WTC11 (cell line): ENCODE data around the gene CFAP251. TPM values are rescaled to one million over a fixed set of nuclear protein-coding genes. Genes with fewer than 3 reads are reported as not detected.

Experiments
- ATAC-seq: fragments of 200-7000 bp; cut with Tn5 transposase; 2 replicates; pipeline ENCODE4 v1.10.0; 2021; ENCODE audit warnings: mild to moderate bottlenecking, moderate library complexity
- CTCF ChIA-PET: fragments of 300-600 bp; sonication (Branson Sonifier 250); formaldehyde crosslinking; loops from one replicate; lab custom pipeline; 2021; ENCODE audit warnings: antibody characterized with exemption; lab: Charles Lee
- POLR2A ChIA-PET: fragments of 350-600 bp; sonication (Branson Sonifier 250); formaldehyde crosslinking; loops from one replicate; lab custom pipeline; 2021; ENCODE audit warnings: antibody characterized with exemption; lab: Charles Lee
- DNase-seq: peaks from one replicate; pipeline ENCODE4 v3.0.0; 2021; ENCODE audit warnings: low spot score
- H3K27ac Mint-ChIP-seq: 2 replicates; pipeline ENCODE4 v1.8.0; 2021; ENCODE audit warnings: mixed read lengths
- H3K27me3 Mint-ChIP-seq: 2 replicates; pipeline ENCODE4 v1.8.0; 2021; ENCODE audit warnings: low read depth, mild to moderate bottlenecking, moderate library complexity, mixed read lengths
- H3K36me3 Mint-ChIP-seq: 2 replicates; pipeline ENCODE4 v1.8.0; 2021; ENCODE audit warnings: mixed read lengths
- H3K4me1 Mint-ChIP-seq: 2 replicates; pipeline ENCODE4 v1.8.0; 2022; ENCODE audit warnings: mixed read lengths
- H3K4me3 Mint-ChIP-seq: 2 replicates; pipeline ENCODE4 v1.8.0; 2021; ENCODE audit warnings: mild to moderate bottlenecking, moderate library complexity, mixed read lengths
- H3K9me3 Mint-ChIP-seq: 2 replicates; pipeline ENCODE4 v1.8.0; 2021; ENCODE audit warnings: mixed read lengths
- EMX1 ChIP-seq: fragments of 250-450 bp; sonication (Bioruptor Pico); IDR thresholded peaks from 2 replicates; pipeline ENCODE4 v1.8.0; 2021; ENCODE audit warnings: mild to moderate bottlenecking
- ETV6 ChIP-seq: sonication (generic); formaldehyde crosslinking; IDR thresholded peaks from 2 replicates; pipeline ENCODE4 v1.8.1; 2022; ENCODE audit warnings: mild to moderate bottlenecking, missing genetic modification reagents
- FOXJ3 ChIP-seq: sonication (generic); formaldehyde crosslinking; IDR thresholded peaks from 2 replicates; pipeline ENCODE4 v1.9.0; 2021; ENCODE audit warnings: missing genetic modification reagents, mild to moderate bottlenecking, borderline replicate concordance
- FOXK1 ChIP-seq: sonication (generic); formaldehyde crosslinking; IDR thresholded peaks from 2 replicates; pipeline ENCODE4 v1.8.0; 2022; ENCODE audit warnings: mild to moderate bottlenecking, moderate library complexity, missing genetic modification reagents
- GRHL2 ChIP-seq: fragments of 250-450 bp; sonication (Bioruptor Pico); IDR thresholded peaks from 2 replicates; pipeline ENCODE4 v1.8.0; 2022; ENCODE audit warnings: mild to moderate bottlenecking, moderate library complexity; ENCODE audit not compliant: insufficient replicate concordance, severe bottlenecking
- MXD4 ChIP-seq: fragments of 250-450 bp; sonication (Bioruptor Pico); IDR thresholded peaks from 2 replicates; pipeline ENCODE4 v1.8.0; 2021; ENCODE audit warnings: mild to moderate bottlenecking, moderate library complexity, borderline replicate concordance
- NR2C2 ChIP-seq: sonication (generic); formaldehyde crosslinking; IDR thresholded peaks from 2 replicates; pipeline ENCODE4 v1.8.0; 2022; ENCODE audit warnings: mild to moderate bottlenecking, missing genetic modification reagents
- NR3C1 ChIP-seq: sonication (generic); formaldehyde crosslinking; conservative IDR thresholded peaks from 2 replicates; pipeline ENCODE4 v1.8.1; 2023; ENCODE audit warnings: low read depth, mild to moderate bottlenecking, missing genetic modification reagents
- RELA ChIP-seq: sonication (generic); formaldehyde crosslinking; IDR thresholded peaks from 2 replicates; pipeline ENCODE4 v1.8.1; 2022; ENCODE audit warnings: missing genetic modification reagents, mild to moderate bottlenecking, borderline replicate concordance
- RORB ChIP-seq: fragments of 250-450 bp; sonication (Bioruptor Pico); IDR thresholded peaks from 2 replicates; pipeline ENCODE4 v1.9.0; 2021; ENCODE audit warnings: mild to moderate bottlenecking
- SP1 ChIP-seq: sonication (generic); formaldehyde crosslinking; conservative IDR thresholded peaks from 2 replicates; pipeline ENCODE4 v1.8.1; 2022; ENCODE audit warnings: missing genetic modification reagents
- TCF7 ChIP-seq: sonication (generic); formaldehyde crosslinking; IDR thresholded peaks from 2 replicates; pipeline ENCODE4 v1.8.0; 2022; ENCODE audit warnings: mild to moderate bottlenecking, low read depth, missing genetic modification reagents, moderate library complexity
- TP53 ChIP-seq: sonication (generic); formaldehyde crosslinking; IDR thresholded peaks from 2 replicates; pipeline ENCODE4 v1.8.1; 2023; ENCODE audit warnings: mild to moderate bottlenecking, missing genetic modification reagents
- ZNF232 ChIP-seq: sonication (generic); formaldehyde crosslinking; IDR thresholded peaks from 2 replicates; pipeline ENCODE4 v1.8.0; 2022; ENCODE audit warnings: mild to moderate bottlenecking, missing genetic modification reagents
- ZNF281 ChIP-seq: sonication (generic); formaldehyde crosslinking; IDR thresholded peaks from 2 replicates; pipeline ENCODE4 v1.8.0; 2023; ENCODE audit warnings: mild to moderate bottlenecking, missing genetic modification reagents
- ZNF317 ChIP-seq: sonication (generic); formaldehyde crosslinking; IDR thresholded peaks from 2 replicates; pipeline ENCODE4 v1.8.1; 2023; ENCODE audit warnings: low read depth, mild to moderate bottlenecking, moderate library complexity, missing genetic modification reagents, borderline replicate concordance
- ZNF416 ChIP-seq: fragments of 250-450 bp; sonication (Bioruptor Pico); IDR thresholded peaks from 2 replicates; pipeline ENCODE4 v1.9.0; 2021; ENCODE audit warnings: mild to moderate bottlenecking, inconsistent platforms
- total RNA-seq: library from RNA; stranded (reverse); gene quantifications from 3 replicates; pipeline ENCODE4 v1.2.3, GENCODE V29; 2021
- TF ChIP-seq, protein P1 (sequence below): fragments of 250-450 bp; sonication (Bioruptor Pico); IDR thresholded peaks from 2 replicates; pipeline ENCODE4 v1.8.0; 2021; ENCODE audit warnings: mild to moderate bottlenecking
- TF ChIP-seq, protein P2 (sequence below): fragments of 250-450 bp; sonication (Bioruptor Pico); conservative IDR thresholded peaks from 2 replicates; pipeline ENCODE4 v1.9.0; 2021; ENCODE audit warnings: mild to moderate bottlenecking
- TF ChIP-seq, protein P3 (sequence below): sonication (generic); formaldehyde crosslinking; IDR thresholded peaks from 2 replicates; pipeline ENCODE4 v1.8.1; 2022; ENCODE audit warnings: missing genetic modification reagents, borderline replicate concordance
- TF ChIP-seq, protein P4 (sequence below): sonication (generic); formaldehyde crosslinking; IDR thresholded peaks from 2 replicates; pipeline ENCODE4 v1.8.0; 2023; ENCODE audit warnings: missing genetic modification reagents

Gene CFAP251
- total RNA-seq, 1 experiment from 2014 or later: 3.1 TPM

DNA sequence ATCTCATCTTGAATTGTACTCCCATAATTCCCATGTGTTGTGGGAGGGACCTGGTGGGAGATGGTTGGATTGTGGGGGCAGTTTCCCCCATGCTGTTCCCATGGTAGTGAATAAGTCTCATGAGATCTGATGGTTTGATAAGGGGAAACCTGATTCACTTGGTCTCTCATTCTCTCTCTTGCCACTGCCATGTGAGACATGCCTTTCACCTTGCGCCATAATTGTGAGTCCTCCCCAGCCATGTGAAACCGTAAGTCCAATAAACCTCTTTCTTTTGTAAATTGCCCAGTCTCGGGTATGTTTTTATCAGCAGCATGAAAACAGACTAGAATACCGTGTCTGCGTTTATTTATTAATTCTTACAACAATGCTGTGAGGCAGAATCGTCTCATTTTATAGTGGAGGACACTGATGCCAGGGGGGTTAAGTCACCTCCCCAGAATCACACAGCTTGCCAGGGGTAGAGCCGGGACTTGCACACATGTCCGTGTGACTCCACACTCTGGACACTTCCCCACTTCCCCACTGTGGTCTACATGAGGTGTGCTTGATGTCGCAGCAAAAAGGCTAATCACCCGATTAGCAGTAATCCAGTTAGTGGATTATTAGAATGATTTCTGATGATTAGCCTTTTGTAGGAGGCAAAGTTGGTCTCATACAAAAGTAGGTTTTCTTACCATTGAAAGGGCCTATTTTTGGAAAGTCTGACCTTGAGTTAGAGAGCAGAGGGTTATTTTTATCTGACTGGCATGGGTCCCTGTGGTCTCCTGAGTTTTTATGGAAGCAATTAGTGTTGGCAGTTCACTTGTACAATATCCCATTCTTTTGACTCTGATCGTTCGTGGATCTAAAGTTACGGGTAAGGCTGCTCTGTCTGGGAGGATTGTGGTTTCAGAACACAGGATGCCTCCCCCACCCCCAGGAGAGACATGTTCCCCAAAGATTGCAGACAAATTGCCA, 55.9 kb downstream of the CFAP251 start:
- POLR2A ChIA-PET: no interaction called here
- TF ChIP-seq EMX1 (no peak), GRHL2 (CRISPR knock-in tag) (no peak), FOXJ3 (CRISPR knock-in tag) (no peak), NR2C2 (CRISPR knock-in tag) (no peak), TP53 (CRISPR knock-in tag) (no peak), ZNF232 (no peak), ZNF416 (CRISPR knock-in tag) (no peak), RORB (CRISPR knock-in tag) (no peak), SP1 (CRISPR knock-in tag) (no peak), MXD4 (no peak), ZNF281 (CRISPR knock-in tag) (no peak)
- TF ChIP-seq, protein P1, sequence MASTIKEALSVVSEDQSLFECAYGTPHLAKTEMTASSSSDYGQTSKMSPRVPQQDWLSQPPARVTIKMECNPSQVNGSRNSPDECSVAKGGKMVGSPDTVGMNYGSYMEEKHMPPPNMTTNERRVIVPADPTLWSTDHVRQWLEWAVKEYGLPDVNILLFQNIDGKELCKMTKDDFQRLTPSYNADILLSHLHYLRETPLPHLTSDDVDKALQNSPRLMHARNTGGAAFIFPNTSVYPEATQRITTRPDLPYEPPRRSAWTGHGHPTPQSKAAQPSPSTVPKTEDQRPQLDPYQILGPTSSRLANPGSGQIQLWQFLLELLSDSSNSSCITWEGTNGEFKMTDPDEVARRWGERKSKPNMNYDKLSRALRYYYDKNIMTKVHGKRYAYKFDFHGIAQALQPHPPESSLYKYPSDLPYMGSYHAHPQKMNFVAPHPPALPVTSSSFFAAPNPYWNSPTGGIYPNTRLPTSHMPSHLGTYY: no peak
- TF ChIP-seq, protein P2, sequence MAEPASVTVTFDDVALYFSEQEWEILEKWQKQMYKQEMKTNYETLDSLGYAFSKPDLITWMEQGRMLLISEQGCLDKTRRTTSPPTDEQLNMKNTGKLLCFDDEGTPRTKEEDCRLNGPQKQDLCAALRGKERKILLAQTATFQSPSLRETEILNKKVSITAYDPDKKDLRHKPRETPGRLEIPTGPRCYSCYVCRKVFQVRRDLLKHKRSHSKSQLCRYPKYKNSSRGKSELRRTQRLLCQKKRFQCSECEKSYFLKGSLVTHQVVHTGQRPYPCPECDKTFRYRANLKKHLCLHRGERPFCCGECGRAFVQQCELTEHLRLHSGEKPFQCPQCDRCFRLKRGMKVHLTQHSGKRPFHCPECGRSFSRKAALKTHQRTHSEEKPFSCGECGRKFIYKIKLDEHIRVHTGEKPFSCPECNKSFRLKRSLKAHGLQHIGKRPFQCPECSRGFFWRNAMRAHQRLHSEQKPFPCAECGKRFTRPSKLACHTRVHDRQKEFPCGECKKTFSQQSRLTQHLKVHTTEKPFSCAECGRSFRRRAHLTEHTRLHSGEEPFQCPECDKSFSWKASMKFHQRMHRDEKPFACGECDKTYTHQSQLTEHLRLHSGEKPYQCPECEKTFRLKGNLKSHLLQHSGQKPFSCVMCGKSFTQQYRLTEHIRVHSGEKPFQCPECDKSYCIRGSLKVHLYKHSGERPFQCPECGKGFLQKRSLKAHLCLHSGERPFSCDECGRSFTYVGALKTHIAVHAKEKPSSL (CRISPR knock-in tag): no peak
- DNase-seq (no peak), ATAC-seq (no peak)
- peaks cover 24% of the 10 kb centered on the region for H3K36me3 Mint-ChIP-seq
- H3K4me1 Mint-ChIP-seq: peaks cover 2% of the 10 kb centered on the region; the same call in 1 of the 2 replicates
- CTCF ChIA-PET: no interaction called here
- no peak overlapping the region for H3K27ac Mint-ChIP-seq
- H3K4me3 Mint-ChIP-seq: no peak overlapping the region
- peaks cover 22% of the 10 kb centered on the region for H3K9me3 Mint-ChIP-seq
- H3K27me3 Mint-ChIP-seq: peaks cover 4% of the 10 kb centered on the region

GRCh38 chr12:121975021-121975420, 56.6 kb downstream of the CFAP251 start:
- ATAC-seq: no peak
- peaks cover 2% of the 10 kb centered on the region; the same call in 1 of the 2 replicates for H3K4me1 Mint-ChIP-seq
- no peak for TF ChIP-seq FOXK1 (CRISPR knock-in tag)
- TF ChIP-seq, protein P3, sequence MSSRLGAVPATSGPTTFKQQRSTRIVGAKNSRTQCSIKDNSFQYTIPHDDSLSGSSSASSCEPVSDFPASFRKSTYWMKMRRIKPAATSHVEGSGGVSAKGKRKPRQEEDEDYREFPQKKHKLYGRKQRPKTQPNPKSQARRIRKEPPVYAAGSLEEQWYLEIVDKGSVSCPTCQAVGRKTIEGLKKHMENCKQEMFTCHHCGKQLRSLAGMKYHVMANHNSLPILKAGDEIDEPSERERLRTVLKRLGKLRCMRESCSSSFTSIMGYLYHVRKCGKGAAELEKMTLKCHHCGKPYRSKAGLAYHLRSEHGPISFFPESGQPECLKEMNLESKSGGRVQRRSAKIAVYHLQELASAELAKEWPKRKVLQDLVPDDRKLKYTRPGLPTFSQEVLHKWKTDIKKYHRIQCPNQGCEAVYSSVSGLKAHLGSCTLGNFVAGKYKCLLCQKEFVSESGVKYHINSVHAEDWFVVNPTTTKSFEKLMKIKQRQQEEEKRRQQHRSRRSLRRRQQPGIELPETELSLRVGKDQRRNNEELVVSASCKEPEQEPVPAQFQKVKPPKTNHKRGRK (CRISPR knock-in tag): no peak
- no peak for TF ChIP-seq NR3C1
- no peak for TF ChIP-seq FOXJ3 (CRISPR knock-in tag)
- TF ChIP-seq TCF7 (CRISPR knock-in tag): no peak
- TF ChIP-seq RELA (CRISPR knock-in tag): no peak
- TF ChIP-seq ETV6 (CRISPR knock-in tag): no peak
- no peak for TF ChIP-seq ZNF317
- TF ChIP-seq, protein P4, sequence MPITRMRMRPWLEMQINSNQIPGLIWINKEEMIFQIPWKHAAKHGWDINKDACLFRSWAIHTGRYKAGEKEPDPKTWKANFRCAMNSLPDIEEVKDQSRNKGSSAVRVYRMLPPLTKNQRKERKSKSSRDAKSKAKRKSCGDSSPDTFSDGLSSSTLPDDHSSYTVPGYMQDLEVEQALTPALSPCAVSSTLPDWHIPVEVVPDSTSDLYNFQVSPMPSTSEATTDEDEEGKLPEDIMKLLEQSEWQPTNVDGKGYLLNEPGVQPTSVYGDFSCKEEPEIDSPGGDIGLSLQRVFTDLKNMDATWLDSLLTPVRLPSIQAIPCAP: no peak
- TF ChIP-seq, all 79 proteins: peak for 0
- peaks cover 22% of the 10 kb centered on the region for H3K9me3 Mint-ChIP-seq
- H3K27ac Mint-ChIP-seq: no peak overlapping the region
- H3K4me3 Mint-ChIP-seq: no peak overlapping the region
- ChIA-PET POLR2A (no interaction called here), CTCF (no interaction called here)
- peaks cover 4% of the 10 kb centered on the region for H3K27me3 Mint-ChIP-seq
- peaks cover 24% of the 10 kb centered on the region for H3K36me3 Mint-ChIP-seq
- no peak for DNase-seq
